HG03378 (cell line): ENCODE measurements around the gene CARD10.

ENCODE experiments used
- ATAC-seq: cut with Tn5 transposase; IDR thresholded peaks from one replicate; pipeline ENCODE4 v1.9.1; 2021; ENCODE audit warnings: mild to moderate bottlenecking, moderate library complexity; ENCODE audit not compliant: unreplicated experiment

Gene CARD10

GRCh38 chr22:37519268-37520195, at the start of gene CARD10:
TSS of gene CARD10 (minus strand) at chr22:37519415. CDS start at chr22:37519200, 215 bp downstream.
- ATAC-seq, result no peak

- no peak for ATAC-seq
Measured at GRCh38 chr22:37568448-37569008, 49.3 kb upstream of the CARD10 start.

- no peak for ATAC-seq
Measured at GRCh38 chr22:37568012-37568411, 48.8 kb upstream of the CARD10 start.

GRCh38 chr22:37566903-37567798, 47.9 kb upstream of the CARD10 start:
- no peak for ATAC-seq

GRCh38 chr22:37566329-37566837, 47.2 kb upstream of the CARD10 start:
- no peak for ATAC-seq

- ATAC-seq, result no peak
Measured at GRCh38 chr22:37565830-37566229, 46.6 kb upstream of the CARD10 start.

- ATAC-seq, result no peak
Measured at GRCh38 chr22:37564111-37564711, 45.0 kb upstream of the CARD10 start.

- ATAC-seq, result no peak
Measured at GRCh38 chr22:37563153-37564081, 44.2 kb upstream of the CARD10 start.

GRCh38 chr22:37562049-37562875, 43.0 kb upstream of the CARD10 start:
- no peak for ATAC-seq

GRCh38 chr22:37561212-37562048, 42.2 kb upstream of the CARD10 start:
- no peak for ATAC-seq

- no peak for ATAC-seq
Measured at GRCh38 chr22:37560608-37561211, 41.5 kb upstream of the CARD10 start.

- no peak for ATAC-seq
Measured at GRCh38 chr22:37559901-37560607, 40.8 kb upstream of the CARD10 start, which contains the start of gene CDC42EP1. TSS of gene CDC42EP1 (plus strand) at chr22:37560480. CDS start at chr22:37566350, 5,870 bp downstream.

GRCh38 chr22:37559521-37559900, 40.3 kb upstream of the CARD10 start:
- no peak for ATAC-seq

GRCh38 chr22:37558815-37559214, 39.6 kb upstream of the CARD10 start:
- no peak for ATAC-seq

GRCh38 chr22:37557321-37558001, 38.2 kb upstream of the CARD10 start:
- no peak for ATAC-seq

- no peak for ATAC-seq
Measured at GRCh38 chr22:37556710-37557109, 37.5 kb upstream of the CARD10 start.
